ENCODE measurements around the gene FIGLA.

- TF ChIP-seq, protein P1, sequence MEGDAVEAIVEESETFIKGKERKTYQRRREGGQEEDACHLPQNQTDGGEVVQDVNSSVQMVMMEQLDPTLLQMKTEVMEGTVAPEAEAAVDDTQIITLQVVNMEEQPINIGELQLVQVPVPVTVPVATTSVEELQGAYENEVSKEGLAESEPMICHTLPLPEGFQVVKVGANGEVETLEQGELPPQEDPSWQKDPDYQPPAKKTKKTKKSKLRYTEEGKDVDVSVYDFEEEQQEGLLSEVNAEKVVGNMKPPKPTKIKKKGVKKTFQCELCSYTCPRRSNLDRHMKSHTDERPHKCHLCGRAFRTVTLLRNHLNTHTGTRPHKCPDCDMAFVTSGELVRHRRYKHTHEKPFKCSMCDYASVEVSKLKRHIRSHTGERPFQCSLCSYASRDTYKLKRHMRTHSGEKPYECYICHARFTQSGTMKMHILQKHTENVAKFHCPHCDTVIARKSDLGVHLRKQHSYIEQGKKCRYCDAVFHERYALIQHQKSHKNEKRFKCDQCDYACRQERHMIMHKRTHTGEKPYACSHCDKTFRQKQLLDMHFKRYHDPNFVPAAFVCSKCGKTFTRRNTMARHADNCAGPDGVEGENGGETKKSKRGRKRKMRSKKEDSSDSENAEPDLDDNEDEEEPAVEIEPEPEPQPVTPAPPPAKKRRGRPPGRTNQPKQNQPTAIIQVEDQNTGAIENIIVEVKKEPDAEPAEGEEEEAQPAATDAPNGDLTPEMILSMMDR (conservative IDR thresholded peaks at IDR 0.05), result no peak
- no peak for TF ChIP-seq EZH2 (IDR thresholded peaks at IDR 0.05; ENCODE audit: low read depth)
Measured at GRCh38 chr2:70837980-70838925, 47.8 kb upstream of the FIGLA start.
